Inferior parietal cortex (tissue), 1 donor: ENCODE data around the gene TSPAN18.

Experiments used
- DNase-seq: peaks from one replicate; pipeline ENCODE4 v3.0.0-alpha.2; 2016; ENCODE audit errors: extremely low spot score

TSPAN18 gene

GRCh38 chr11:44915621-44916020 is 188.9 kb downstream of the TSPAN18 start:
- no peak for DNase-seq

GRCh38 chr11:44916331-44916730 is 189.6 kb downstream of the TSPAN18 start:
- no peak for DNase-seq

- DNase-seq: no peak
Observed at GRCh38 chr11:44916801-44917385, 190.1 kb downstream of the TSPAN18 start.

- DNase-seq: no peak
Observed at GRCh38 chr11:44917741-44918140, 191.0 kb downstream of the TSPAN18 start.

- no peak for DNase-seq
Observed at GRCh38 chr11:44920451-44920850, 193.7 kb downstream of the TSPAN18 start.

- DNase-seq: no peak
Observed at GRCh38 chr11:44923115-44923514, 196.4 kb downstream of the TSPAN18 start.

- no peak for DNase-seq
Observed at GRCh38 chr11:44923806-44924205, 197.0 kb downstream of the TSPAN18 start.

GRCh38 chr11:44926036-44926435 is 199.3 kb downstream of the TSPAN18 start:
- no peak for DNase-seq

- DNase-seq: peak; percentile 91
Observed at GRCh38 chr11:44927174-44927661, 200.5 kb downstream of the TSPAN18 start.

- no peak for DNase-seq
Observed at GRCh38 chr11:44928144-44928543, 201.4 kb downstream of the TSPAN18 start.

- DNase-seq: no peak
Observed at GRCh38 chr11:44928816-44929215, 202.1 kb downstream of the TSPAN18 start.

- no peak for DNase-seq
Observed at GRCh38 chr11:44930588-44931302, 204.0 kb downstream of the TSPAN18 start.

GRCh38 chr11:44931466-44931865 is 204.7 kb downstream of the TSPAN18 start:
- DNase-seq: no peak

- no peak for DNase-seq
Observed at GRCh38 chr11:44934110-44934509, 207.3 kb downstream of the TSPAN18 start.

GRCh38 chr11:44934735-44935250 is 208.0 kb downstream of the TSPAN18 start:
- no peak for DNase-seq

GRCh38 chr11:44936525-44936924 is 209.8 kb downstream of the TSPAN18 start:
- DNase-seq: peak; percentile 92

- no peak for DNase-seq
Observed at GRCh38 chr11:44936951-44937543, 210.3 kb downstream of the TSPAN18 start.

GRCh38 chr11:44938066-44938691 is 211.4 kb downstream of the TSPAN18 start:
- DNase-seq: no peak

- DNase-seq: no peak
Observed at GRCh38 chr11:44939673-44940395, 213.1 kb downstream of the TSPAN18 start.

GRCh38 chr11:44940404-44940803 is 213.6 kb downstream of the TSPAN18 start:
- no peak for DNase-seq

GRCh38 chr11:44940835-44941234 is 214.1 kb downstream of the TSPAN18 start:
- DNase-seq: no peak
